HG02840 (cell line): ENCODE data around the gene ST6GAL1.
"Not testable (repeated sequence)": the region's sequence is repeated elsewhere in the genome, so short reads cannot be mapped to it uniquely, and the experiment has no call there.

Experiments
- ATAC-seq: cut with Tn5 transposase; IDR thresholded peaks from one replicate; pipeline ENCODE4 v1.9.1; 2021; ENCODE audit warnings: mild to moderate bottlenecking, moderate library complexity, moderate number of reproducible peaks; ENCODE audit not compliant: unreplicated experiment, low FRiP score

ST6GAL1 gene

DNA sequence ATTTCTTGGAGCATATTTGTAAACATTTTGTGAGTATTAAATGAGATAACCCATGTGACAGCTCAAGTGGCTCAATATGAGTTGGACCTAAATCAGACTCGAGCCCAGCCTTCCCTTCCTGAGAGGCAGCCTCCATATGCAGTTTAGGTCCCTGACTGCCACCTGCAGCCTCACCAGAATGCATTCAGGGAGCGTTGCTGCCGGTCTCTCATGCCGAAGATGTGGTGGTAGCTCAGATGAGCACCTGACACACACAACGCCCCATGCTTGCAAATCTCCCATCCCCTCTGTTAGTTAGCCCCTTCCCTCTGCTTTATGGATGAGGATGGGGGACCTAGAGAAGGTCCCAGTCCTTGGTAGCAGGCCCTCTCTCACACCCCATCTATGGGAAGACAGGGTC lies 9.2 kb downstream of the ST6GAL1 start:
- no peak for ATAC-seq

GRCh38 chr3:186940967-186941366 lies 10.6 kb downstream of the ST6GAL1 start:
- ATAC-seq, result no peak

DNA sequence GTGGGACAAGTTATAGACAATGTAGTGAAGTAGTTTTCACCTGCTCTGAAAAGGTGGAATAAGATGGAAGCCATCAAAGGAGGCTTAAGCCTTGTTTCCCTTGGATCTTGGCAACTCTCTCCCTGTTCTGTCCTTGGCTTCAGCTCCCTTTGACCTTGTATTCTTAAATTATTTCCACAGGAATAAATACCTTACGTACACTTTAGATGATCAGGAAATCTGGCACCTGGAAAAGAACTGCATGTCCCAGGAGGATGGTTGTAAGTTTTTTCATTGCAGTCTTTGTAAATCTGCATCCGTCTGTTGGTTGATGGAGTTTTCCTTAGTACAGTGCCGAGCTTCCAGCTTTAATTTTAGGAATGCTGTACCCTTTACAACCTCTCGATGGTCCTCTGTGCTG lies 11.8 kb downstream of the ST6GAL1 start:
- ATAC-seq, result no peak

DNA sequence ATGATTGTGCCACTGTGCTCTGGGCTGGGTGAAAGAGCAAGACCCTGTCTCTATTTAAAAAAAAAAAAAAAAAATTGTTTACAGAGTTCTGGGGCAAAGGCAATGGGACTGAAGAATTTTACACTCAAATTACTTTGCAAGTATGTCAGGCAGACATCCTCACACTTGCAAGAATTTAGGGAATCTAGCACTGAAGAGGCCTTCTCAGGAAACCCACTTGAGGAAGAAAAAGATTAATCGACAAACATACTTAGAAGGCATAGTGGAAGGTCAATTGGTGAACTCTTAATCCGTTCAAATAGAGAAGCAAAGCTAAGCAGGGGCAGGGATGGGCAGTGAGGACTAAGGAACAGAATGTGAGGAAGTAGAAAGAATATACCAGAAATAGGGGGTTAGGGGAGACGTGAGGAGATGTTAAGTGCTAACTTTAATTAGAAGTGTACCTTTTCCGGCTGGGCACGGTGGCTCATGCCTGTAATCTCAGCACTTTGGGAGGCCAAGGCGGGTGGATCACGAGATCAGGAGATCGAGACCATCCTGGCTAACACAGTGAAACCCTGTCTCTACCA lies 15.0 kb downstream of the ST6GAL1 start:
- ATAC-seq, result no peak

GRCh38 chr3:186946756-186947375 lies 16.5 kb downstream of the ST6GAL1 start:
- no peak for ATAC-seq

DNA sequence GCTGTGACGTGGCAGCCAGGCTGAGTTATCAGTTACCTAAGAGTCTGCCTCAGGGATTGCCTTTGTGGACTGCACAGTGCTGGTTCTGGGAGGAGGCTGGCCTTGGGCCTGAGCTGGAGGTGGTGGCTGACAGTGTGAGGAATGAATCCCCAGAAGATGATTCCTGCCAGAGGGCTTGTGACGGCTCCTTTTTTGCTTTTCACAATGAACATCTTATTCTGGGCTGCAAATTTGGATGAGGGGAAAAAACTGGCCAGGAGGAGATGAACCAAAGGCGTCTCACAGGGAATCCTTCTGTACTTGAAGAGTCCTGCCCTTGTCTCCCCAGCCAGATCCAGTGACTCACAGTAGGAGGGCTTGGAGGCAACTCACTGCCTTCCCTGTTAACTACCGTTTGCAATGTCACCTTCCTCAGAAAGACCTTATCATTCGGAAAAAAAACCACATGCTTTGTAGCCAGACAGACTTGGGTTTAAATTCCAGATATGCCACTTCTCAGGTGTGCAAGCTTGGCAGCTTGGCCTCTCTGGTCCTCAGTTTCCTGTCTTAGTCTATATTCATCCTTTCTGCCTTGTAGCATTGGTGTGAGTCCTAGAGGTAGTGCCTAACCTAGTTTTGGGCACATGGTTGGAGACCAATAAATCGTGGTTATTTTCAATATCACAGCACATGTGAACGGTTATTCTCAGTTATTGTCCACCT lies 19.1 kb downstream of the ST6GAL1 start:
- ATAC-seq, result no peak

DNA sequence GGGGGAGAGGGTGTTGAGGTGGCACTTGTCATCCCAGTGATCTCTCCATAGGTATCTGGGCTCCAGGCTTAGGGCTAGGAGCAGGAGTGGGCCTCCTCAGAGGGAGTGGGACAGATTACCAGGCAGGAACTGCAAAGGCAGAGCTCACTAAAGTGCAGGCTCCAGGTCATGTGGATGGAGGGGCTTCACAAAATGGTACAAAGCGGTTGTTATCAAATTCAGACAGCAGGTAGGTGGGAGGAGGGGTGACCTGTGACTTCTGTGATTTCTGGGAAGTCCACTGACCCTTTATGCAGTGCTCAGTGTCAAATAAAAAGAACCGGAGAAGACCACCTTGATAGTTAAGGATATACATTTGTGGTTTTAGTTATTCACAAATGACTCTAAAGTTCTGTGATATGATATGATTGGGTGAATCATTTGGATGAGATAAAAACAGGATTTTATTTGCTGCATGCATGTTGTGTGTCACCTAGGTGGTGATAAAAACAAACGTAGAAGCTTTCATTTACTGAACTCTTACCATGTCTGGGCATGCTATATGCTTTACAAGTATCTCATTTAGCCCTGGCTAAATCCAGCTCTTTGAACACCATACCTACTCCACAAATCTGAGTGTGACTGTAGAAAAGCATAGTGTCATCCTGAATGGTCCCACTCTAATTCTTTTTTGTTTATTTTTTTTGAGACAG lies 20.2 kb downstream of the ST6GAL1 start:
- no peak for ATAC-seq

- ATAC-seq, result no peak
Observed at GRCh38 chr3:186951640-186952552, 21.6 kb downstream of the ST6GAL1 start.

DNA sequence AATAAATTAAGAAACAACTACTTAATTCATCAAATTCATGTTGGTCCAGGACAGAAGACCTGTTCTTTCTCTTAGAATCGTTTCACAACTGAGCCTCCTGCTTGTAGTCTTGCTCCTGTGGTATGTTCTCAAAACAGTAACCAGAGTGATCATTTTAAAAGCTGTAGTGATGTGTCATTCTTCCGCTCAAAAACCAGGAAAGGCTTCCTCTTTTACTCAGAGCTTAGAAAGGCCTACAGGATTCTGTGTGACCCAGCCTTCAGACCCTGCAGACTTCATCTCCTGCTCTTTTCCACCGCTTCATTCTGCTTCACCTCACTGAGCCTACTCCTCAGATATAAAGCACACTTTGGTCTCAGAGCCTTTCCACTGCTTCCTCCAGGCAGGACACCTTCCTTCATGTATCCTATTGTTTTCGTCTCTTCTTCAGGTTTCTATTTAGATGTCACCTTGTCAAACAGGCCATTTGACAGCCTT lies 22.7 kb downstream of the ST6GAL1 start:
- no peak for ATAC-seq

- not testable (repeated sequence) for ATAC-seq
Observed at GRCh38 chr3:186953992-186954699, 23.8 kb downstream of the ST6GAL1 start.

DNA sequence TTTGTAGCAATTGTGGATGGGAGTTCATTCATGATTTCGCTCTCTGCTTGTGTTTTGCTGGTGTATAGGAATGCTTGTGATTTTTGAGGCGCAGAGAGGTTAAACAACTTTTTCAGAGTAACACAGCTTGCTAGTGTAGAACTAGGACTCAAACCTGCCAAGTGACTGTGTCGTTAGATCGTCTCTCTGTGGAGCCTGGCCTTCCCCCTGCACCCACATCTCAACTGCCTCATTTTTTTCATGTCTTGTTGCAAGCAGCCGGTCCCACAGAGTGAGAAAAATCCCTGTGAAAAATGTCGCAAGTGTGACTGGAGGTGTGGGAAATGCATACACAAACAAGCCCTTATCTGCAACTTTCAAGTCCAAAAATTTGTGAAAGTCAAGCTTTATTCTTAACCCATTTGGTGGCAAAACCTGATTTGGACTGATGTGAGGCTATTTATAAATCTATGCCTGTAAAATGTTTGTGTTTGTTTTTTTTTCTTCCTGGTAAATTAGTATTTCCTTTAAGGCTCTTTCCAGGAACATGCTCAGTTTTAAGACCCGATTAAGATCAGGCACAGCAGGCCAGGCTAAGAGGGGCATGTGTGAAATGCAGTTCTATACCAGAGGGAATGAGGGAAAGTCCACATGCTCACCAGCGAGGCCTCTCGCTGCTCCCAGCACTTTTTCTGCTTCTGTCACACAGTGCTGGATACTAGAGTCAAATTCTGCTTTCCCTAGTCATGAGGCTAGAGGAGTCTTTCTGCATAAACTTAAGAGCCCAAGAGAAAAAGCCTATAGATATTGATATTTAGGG lies 25.8 kb downstream of the ST6GAL1 start:
- no peak for ATAC-seq

DNA sequence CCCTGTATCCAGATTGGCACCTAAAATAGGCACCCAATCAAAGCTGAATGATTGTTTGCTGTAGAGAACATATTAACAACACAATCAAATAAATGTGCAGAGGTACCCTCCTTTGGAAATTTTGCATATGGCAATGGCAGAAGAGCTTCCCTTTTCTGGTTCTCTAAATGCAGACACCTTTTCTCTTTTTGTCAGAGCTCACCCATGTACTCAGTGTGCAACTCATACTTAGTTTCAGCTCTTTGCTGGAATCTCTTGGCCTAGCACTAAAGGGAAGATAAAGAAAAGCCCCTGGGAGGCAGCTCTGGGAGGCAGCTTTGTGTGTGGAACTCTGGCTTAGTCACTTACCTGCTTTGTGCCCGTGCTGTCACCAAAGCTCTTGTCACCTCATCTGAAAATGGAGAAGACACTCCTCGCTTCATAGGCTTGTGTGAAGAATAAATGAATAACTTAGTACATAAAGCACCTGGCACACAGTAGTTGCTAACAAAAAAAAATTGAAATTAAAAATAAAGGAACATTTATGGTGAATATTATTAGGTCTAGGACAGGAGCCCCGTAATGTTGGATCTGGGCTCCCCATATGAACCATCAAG lies 28.8 kb downstream of the ST6GAL1 start:
- no peak for ATAC-seq

GRCh38 chr3:186960347-186960746 lies 30.0 kb downstream of the ST6GAL1 start:
- no peak for ATAC-seq

DNA sequence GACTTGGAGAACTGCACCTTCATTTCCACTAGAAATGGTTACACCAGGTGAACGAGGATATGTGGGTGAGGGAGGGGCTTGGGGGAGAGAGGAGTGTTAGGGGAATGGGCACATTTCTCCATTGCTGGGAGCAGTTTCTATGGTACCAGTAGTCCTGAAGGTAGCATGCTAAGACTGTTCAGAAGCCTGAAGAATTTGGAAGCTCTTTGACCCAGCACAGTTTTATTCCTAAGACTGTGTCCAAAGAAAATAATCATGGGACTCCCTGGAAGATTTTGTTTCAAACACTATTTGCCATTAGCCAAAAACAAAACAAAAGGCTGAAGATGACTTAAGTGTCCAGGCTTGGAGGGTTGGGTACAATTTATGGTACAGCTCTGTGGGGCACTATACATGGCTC lies 32.1 kb downstream of the ST6GAL1 start:
- no peak for ATAC-seq

DNA sequence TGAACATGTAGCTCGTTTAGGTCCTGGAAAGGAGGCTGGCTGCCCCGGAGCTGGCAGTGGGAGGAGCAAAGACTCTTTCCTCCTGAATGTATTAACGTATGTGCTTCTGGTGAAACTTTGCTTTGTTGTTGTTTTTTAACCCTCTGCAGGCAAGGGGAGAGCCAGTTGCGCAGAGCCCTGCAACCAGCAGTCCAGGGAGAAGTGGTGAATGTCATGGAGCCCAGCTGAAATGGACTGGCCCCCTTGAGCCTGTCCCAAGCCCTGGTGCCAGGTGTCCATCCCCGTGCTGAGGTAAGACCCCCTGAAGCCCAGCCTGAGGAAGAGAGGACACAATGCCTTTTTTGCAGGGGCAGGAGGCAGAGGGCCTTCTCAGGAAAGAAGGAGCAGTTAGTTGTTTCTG lies 33.3 kb downstream of the ST6GAL1 start:
- no peak for ATAC-seq

GRCh38 chr3:186964071-186964470 lies 33.7 kb downstream of the ST6GAL1 start:
- no peak for ATAC-seq

- no peak for ATAC-seq
Observed at GRCh38 chr3:186964616-186965015, 34.3 kb downstream of the ST6GAL1 start.

GRCh38 chr3:186965141-186965879 lies 35.0 kb downstream of the ST6GAL1 start:
- no peak for ATAC-seq
